ENCODE results near the gene CDKAL1.
"Not testable (repeated sequence)": the region's sequence is repeated elsewhere in the genome, so short reads cannot be mapped to it uniquely, and the experiment has no call there.

CDKAL1 gene

GRCh38 chr6:20710341-20710740 lies 176.1 kb downstream of the CDKAL1 start:
- DNase-seq (ENCODE audit: low spot score) = no peak

DNA sequence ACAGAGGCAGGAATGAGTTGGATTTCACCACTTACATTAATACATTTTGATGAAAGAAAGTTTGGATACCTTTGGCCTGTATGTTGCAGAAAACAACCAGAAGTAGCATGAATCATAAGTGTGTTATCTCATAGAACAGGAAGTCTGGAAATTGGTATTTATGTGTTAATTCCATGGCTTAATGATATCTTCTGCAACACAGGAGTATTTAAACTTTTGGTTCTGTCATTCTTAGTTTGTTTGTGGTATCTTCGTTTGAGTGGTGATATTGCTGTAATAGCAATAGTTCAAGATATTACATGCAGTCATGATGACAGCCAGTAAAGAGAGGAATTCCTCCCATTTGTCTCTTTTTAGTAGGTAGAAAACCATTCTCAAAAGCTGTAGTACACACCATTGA lies 177.3 kb downstream of the CDKAL1 start:
- DNase-seq (ENCODE audit: low spot score) = no peak

- DNase-seq (ENCODE audit: low spot score) = no peak
These were observed 177.8 kb downstream of the CDKAL1 start for GRCh38 chr6:20712011-20712410.

DNA sequence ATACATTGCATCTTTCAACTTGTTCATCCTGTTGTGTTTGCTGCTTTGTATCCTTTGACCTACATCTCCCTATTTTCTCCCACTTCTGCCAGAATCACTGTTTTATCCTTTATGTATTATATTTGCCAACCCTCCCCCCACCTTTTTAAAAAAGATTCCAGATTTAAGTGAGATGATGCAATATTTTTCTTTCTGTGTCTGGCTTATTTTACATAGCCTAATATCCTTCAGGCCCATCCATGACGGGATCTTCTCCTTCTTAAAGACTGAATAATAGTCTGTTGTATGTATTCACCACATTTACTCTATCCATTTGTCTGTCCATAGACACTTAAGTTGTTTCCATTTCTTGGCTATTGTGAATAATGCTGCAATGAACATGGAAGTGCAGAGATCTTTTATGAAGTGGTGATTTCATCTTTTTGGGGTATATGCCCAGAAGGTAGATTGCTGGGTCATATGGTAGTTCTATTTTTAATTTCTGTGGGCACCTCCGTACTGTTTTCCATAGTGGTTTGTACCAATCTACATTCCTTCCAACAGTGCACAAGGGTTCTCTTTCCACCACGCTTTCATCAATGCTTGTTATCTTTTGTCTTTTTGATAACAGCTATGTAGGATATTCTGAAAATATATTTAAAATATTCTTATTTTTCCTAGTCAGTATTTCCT lies 181.0 kb downstream of the CDKAL1 start:
- DNase-seq (ENCODE audit: low spot score) = no peak

DNA sequence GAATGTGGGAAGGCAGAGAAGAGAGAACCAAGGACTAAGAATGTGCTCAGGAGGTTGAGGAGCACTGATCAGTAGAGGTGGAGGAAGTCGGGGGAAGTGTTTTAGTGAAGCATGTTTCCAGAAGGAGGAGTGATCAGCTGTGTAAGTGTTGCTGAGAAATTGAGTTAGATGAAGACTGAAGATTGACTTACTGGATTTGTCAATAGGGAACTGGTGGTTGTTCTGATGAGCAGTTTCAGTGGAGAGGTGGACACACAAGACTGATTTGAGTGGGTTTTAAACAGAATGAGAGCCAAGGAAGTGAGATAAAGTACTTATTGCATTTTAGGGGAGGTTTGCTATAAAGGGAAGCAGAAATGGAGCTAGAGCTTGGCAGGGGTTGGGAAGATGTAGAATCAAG lies 182.6 kb downstream of the CDKAL1 start:
- DNase-seq (ENCODE audit: low spot score) = no peak

DNA sequence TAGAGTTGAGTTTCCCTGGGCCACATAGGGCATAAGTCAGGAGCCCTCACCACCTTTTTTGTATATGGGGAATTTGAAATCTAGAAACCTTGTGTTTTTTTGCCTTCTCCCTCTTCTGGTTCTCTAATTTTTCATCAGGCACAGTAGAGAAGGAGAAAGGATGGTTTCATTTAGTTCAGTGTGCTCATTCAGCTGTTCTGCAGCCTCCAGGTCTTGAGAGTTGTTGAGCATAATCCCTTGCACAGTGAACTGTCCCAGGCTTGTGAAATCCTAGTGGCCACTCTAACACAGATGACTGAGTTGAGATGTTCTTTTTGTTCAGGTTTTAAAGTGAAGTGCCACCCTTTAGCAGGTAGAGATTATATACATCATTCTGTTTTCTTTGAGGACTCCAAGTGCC lies 183.5 kb downstream of the CDKAL1 start:
- DNase-seq (ENCODE audit: low spot score) = no peak

DNA sequence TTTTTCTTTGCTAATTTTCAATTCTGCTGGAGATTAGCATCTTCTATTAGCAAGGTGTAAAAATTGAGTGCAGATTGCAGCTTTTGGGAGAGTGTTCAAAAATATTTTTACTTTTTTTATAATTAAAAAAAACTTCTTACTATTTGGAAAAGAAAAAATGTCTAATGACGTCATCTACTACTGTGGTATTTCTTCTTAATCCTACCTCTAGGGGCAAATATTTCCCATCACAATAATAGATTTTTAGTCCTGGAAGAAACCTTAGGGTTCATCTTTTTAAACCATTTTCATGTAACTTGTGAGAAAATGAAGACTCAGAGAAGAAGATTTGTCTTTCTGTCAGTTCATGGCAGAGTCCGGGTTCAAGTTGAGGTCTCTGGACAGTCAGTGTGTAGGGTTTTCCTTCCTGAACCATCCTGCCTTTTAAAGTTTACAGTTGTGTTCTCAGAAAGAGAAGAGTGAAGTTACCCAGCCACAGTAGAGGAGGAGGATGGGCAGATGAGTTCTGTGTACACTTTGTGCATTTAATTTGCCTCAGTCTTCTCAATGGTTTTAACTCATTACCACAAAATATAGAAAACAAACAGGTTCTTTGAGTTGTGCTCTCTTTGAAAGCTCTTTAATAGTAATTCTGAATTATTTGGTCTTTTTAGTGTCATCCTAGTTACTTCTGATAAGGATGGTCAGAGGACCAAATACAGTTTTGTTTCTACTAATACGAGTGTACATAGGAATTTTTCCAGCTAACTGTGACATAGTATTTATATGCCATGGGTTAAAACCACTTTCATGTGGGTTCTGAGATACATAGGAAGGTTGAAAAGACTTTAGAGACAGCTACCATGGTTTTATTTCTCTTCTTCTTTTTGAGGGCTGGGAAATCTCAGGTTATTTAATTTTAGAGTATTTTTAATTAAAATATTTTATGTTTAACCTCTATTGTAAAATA lies 184.7 kb downstream of the CDKAL1 start:
- DNase-seq (ENCODE audit: low spot score) = no peak

DNA sequence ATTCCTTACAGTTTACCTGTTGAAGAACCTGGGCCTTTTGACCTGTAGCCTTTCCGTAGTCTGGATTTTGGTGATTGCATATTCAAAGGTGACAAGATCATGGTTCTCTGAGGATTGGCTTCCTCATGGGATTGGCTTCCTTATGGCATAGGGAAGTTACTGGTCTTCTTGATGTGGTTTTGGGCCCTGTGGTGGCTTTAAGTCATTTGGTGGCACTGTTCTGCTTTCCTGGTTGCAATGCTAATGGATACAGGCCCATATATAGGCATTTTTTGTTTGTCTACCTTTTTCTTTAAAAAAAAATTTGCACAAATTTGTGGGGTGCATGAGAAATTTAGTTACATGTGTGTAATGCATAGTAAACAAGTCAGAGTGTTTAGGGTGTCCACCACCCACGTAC lies 185.7 kb downstream of the CDKAL1 start:
- DNase-seq (ENCODE audit: low spot score) = no peak

- DNase-seq (ENCODE audit: low spot score) = not testable (repeated sequence)
These were observed 186.9 kb downstream of the CDKAL1 start for GRCh38 chr6:20721121-20721520.

- DNase-seq (ENCODE audit: low spot score) = no peak
These were observed 188.2 kb downstream of the CDKAL1 start for GRCh38 chr6:20722455-20722854.

DNA sequence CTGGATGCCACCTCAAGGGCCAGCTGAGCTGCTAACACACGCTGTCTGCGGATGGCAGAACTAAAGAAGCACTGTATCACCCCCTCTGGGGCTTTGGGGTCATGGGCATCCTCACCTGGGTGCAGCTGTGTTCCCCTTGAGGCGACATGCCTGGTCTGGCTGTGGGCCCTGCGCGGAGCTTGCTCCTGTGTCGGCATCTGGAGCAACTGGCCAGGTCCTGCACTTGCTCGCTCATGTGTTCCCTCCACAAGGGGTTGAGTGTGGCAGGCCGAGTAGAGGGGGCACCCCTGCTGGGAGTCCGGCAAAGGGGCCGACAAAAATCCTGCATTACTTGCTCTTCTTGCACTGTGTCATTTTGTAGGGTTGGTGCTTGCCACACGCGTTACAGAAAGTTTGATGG lies 189.0 kb downstream of the CDKAL1 start:
- DNase-seq (ENCODE audit: low spot score) = no peak

DNA sequence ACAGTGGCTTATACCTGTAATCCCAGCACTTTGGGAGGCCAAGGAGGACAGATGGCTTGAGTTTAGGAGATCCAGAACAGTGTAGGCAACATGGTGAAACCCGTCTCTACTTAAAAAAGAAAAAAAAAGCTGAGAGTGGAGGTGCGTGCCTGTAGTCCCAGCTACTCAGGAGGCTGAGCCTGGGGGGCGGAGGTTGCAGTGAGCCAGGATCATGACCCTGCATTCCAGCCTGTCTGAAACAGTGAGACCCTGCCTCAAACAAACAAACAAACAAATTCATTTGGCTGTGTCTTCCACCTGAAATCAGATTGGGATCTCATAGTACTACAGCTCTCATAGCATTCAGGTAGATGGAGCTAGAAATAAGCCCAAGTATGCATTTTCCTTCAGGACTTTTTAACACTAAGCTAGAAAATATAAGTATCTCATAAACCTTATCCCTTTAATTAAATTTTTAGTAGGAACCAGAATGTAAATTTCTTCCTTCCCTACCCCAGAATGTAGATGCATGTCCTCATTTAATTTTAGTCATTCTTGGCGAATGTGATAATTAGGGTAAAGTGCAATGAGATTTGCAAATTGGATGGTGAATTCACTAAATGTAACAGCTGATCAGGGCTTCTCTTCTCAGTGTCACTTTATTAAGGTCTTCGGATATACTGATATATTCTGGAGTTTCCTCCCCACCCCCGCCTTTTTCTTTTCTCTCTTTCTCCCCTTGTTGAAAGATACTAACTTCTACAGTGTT lies 190.4 kb downstream of the CDKAL1 start:
- DNase-seq (ENCODE audit: low spot score) = no peak

DNA sequence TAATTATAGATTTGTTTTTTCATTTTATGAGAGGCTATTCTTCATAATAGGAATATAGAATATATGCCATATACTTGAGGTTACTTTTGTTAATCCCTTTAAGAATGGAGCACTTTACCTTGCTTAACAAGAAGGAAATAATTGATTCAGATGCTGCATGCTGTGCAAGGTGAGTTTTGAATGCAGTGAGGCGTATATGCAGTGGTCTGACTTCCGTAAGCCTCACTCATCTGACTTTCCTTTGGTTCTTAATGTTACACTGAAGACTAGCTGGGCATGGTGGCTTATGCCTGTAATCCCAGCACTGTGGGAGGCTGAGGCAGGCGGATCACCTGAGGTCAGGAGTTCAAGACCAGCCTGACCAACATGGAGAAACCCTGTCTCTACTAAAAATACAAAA lies 191.0 kb downstream of the CDKAL1 start:
- DNase-seq (ENCODE audit: low spot score) = not testable (repeated sequence)

DNA sequence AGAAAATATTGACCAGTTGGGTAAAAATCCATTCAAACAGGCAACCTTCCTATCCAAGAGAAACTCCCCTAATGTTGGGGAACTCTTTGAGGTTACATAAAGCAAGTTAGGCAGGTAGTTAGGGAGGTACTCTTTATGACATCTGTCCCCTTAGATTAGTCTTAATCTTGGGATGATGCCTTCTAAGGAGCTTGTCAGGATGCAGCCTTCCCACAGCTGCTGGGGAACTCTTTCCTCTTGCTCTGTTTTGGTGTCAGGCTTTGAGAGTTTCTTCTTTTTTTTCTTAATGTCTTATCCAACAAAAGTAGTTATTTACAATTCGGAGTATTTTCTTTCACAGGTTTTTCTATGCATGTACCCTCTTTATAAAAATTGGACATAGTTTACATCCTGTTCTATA lies 194.8 kb downstream of the CDKAL1 start:
- no peak for DNase-seq (ENCODE audit: low spot score)

DNA sequence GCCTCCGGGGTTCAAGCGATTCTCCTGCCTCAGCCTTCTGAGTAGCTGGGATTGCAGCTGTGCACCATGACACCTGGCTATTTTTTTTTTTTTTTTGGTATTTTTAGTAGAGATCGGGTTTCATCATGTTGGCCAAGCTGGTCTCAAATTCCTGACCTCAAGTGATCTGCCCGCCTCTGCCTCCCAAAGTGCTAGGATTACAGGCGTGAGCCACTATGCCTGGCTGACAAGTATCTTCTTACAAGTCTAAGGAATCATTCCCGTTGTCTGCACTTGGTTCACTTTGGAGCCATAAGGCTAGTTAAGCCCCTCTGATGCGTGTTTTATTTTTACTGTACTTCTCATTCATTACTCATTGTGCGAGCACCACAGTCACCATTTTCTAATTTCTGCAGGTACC lies 198.1 kb downstream of the CDKAL1 start:
- not testable (repeated sequence) for DNase-seq (ENCODE audit: low spot score)

DNA sequence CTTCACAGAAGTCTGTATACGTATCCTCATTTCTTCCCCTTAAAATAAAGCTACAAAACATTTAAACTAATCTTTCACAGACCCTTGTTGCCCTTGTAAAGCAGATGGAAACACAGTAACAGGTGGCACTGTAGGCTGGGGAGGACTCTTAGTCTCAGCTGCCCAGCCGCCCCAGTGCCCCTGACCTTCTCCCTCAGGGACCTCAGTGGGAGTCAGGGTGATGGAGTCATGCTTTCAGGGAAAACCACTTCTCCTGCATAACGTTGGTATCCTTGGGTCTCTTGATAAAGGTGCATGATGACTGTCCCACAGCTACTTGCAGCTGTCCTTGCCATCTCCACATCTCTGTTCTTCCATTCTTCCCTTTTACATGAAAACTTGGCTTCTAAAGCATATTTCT lies 198.6 kb downstream of the CDKAL1 start:
- DNase-seq (ENCODE audit: low spot score) = no peak

- DNase-seq (ENCODE audit: low spot score) = no peak
These were observed 203.7 kb downstream of the CDKAL1 start for GRCh38 chr6:20737912-20738311.

DNA sequence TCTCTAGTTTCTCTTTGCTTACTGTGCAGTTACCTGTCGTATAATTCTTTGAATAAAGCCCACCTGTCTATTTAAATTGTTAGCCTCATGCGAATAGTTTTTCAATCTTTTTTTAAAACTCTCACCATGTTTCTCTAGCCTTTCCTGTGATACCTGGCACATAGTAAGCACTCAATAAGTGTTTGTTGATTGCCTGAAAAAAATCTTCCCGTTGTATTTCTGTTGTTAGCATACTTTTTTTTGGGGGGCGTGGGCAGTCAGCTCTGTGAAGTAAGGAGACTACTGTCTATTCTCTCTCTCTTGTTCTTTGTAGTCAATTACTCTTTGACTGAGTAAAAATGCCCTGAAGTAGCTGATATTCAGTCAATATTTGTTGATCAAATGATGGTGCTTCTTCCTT lies 205.8 kb downstream of the CDKAL1 start:
- DNase-seq (ENCODE audit: low spot score) = no peak

- DNase-seq (ENCODE audit: low spot score) = no peak
These were observed 206.5 kb downstream of the CDKAL1 start for GRCh38 chr6:20740727-20741126.

- DNase-seq (ENCODE audit: low spot score) = no peak
These were observed 207.2 kb downstream of the CDKAL1 start for GRCh38 chr6:20741490-20741889.

DNA sequence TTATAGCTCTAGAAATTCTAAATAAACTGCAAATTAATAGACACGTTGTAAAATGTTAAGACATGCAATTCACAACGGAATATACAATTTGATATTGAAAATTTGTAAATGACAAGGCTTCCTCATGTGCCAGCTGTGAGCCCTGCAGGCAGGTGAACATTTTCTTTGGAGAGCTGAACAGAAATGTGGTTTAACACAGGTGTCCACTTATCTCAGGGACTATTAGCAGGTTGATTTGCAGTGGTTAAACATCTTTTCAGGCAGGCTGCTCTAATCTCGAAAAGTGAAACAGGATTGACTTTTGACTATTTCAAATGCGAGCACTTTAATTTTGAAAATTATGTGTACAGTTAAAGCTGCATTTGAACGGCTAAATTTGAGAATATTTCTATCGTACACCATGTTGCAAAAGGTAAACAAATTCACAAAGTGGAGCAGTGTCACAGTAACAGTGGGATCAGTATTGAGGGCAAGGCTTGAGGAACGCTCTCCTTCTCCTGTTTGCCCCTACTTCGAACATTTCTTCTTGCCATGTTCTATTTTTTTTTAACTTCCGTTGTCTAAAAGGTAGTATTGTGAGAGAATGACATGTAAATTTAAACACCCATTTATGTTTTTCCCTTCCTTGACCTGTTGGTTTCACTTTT lies 210.8 kb downstream of the CDKAL1 start:
- no peak for DNase-seq (ENCODE audit: low spot score)

DNA sequence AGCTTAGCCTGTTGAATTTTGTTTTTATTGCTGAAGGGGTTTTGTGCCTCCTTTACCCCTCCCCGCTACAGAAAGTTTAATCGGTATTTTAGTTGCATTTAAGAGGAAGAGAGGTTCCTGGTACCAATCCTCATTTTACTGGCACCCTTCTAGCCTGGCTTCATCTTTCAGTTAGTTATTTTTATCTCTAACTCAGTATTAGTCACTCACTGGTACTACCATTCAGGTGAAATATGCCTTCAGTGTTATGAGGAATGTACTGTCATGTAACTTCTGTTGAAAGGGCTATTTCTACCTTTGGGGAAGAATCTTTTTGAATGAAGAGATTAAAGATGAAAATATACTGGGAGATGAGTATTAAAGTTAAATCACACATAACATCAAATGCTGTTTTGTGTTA lies 211.8 kb downstream of the CDKAL1 start:
- no peak for DNase-seq (ENCODE audit: low spot score)
